Transverse colon (tissue), 4 donors: ENCODE results near the gene FRAS1.

Experiments used
- POLR2AphosphoS5 ChIP-seq, 3 donors: sonication (generic); formaldehyde crosslinking; IDR thresholded peaks; one replicate each; pipeline ENCODE4 v1.6.1; 2016; ENCODE audit warnings: antibody characterized with exemption in 3 of 3
- TF ChIP-seq, protein P1 (sequence below), 5 experiments: fragments of 200-600 bp in 3 of 5; fragments of 450-650 bp in 2 of 5; sonication (generic) in 3 of 5; IDR thresholded peaks; 1 replicate in 2 of 5; 2 replicates in 3 of 5; pipeline ENCODE4 v1.5.1; 2016 to 2017; ENCODE audit warnings: antibody characterized with exemption in 5 of 5, inconsistent platforms in 3 of 5, mild to moderate bottlenecking in 2 of 5, moderate library complexity in 1 of 5

GRCh38 chr4:78205591-78205990, 148.5 kb downstream of the FRAS1 start:
- TF ChIP-seq, protein P1, sequence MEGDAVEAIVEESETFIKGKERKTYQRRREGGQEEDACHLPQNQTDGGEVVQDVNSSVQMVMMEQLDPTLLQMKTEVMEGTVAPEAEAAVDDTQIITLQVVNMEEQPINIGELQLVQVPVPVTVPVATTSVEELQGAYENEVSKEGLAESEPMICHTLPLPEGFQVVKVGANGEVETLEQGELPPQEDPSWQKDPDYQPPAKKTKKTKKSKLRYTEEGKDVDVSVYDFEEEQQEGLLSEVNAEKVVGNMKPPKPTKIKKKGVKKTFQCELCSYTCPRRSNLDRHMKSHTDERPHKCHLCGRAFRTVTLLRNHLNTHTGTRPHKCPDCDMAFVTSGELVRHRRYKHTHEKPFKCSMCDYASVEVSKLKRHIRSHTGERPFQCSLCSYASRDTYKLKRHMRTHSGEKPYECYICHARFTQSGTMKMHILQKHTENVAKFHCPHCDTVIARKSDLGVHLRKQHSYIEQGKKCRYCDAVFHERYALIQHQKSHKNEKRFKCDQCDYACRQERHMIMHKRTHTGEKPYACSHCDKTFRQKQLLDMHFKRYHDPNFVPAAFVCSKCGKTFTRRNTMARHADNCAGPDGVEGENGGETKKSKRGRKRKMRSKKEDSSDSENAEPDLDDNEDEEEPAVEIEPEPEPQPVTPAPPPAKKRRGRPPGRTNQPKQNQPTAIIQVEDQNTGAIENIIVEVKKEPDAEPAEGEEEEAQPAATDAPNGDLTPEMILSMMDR (IDR thresholded peaks at IDR 0.05), result no peak
- TF ChIP-seq POLR2AphosphoS5 (IDR thresholded peaks at IDR 0.05), result no peak
